Tibial nerve (tissue), 4 donors: ENCODE data around the gene KDM2B.

Experiments used
- CTCF ChIP-seq, 5 experiments: fragments of 200-600 bp in 3 of 5; fragments of 450-650 bp in 2 of 5; sonication (generic) in 3 of 5; IDR thresholded peaks; one replicate each; pipeline ENCODE4 v1.5.1; 2016 to 2019; ENCODE audit warnings: antibody characterized with exemption in 5 of 5, mild to moderate bottlenecking in 3 of 5, moderate library complexity in 2 of 5
- EP300 ChIP-seq, 2 donors: sonication (generic); formaldehyde crosslinking; IDR thresholded peaks; one replicate each; pipeline ENCODE4 v1.6.1; 2017; ENCODE audit warnings: antibody characterized with exemption in 2 of 2, mild to moderate bottlenecking in 1 of 2
- POLR2A ChIP-seq, 2 donors: fragments of 450-650 bp; IDR thresholded peaks; one replicate each; pipeline ENCODE4 v1.6.1; 2017; ENCODE audit warnings: antibody characterized with exemption in 2 of 2, mild to moderate bottlenecking in 2 of 2, moderate library complexity in 2 of 2

DNA sequence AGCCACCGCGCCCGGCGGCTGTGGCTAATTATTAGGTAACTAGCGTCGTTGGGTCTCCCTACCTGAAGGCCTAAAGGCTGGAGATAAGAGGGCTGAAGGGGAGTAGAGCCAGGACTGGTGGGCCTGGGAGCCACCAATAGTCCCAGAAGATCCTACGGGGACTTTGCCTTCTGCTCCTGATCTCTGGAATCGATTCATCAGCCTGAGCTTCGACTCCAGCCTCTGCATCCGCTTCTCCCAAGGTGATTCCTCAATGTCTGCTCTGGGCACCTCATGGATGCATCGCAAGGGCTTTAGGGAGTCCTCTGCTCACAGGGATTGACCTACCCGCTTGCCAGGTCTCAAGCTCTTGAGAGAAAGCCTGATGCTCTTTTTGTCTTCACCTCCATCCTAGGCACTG lies 14.7 kb upstream of the KDM2B start:
- no peak for TF ChIP-seq CTCF (IDR thresholded peaks at IDR 0.05)
- no peak for TF ChIP-seq POLR2A (IDR thresholded peaks at IDR 0.05)
- no peak for TF ChIP-seq EP300 (IDR thresholded peaks at IDR 0.05)
